AG04450 (cell line): ENCODE data around the gene ATL2. TPM values are rescaled to one million over a fixed set of nuclear protein-coding genes. Genes with fewer than 3 reads are reported as not detected.

Experiments
- CTCF ChIA-PET: fragments of 300-600, 350-600 bp; formaldehyde crosslinking; extraction: SDS; loops from one replicate; lab custom pipeline; 2022; ENCODE audit warnings: antibody characterized with exemption, inconsistent platforms; lab: Charles Lee
- POLR2A ChIA-PET: fragments of 350-600 bp; formaldehyde crosslinking; extraction: SDS; loops from one replicate; lab custom pipeline; 2021; ENCODE audit warnings: antibody characterized with exemption, inconsistent platforms; lab: Yijun Ruan, JAX
- DNase-seq: peaks from one replicate; pipeline ENCODE4 v3.0.0-alpha.2; 2011; ENCODE audit warnings: low read depth, low spot score
- H3K27ac ChIP-seq: one replicate; pipeline ENCODE4 v1.5.1; 2012; ENCODE audit warnings: low read depth, low read length, control low read depth
- H3K27me3 ChIP-seq: one replicate; pipeline ENCODE4 v1.6.0; 2012; ENCODE audit warnings: low read length; ENCODE audit not compliant: control insufficient read depth, insufficient read depth
- H3K4me3 ChIP-seq: 2 replicates; pipeline ENCODE4 v1.5.1; 2011; ENCODE audit warnings: mild to moderate bottlenecking, low read depth, low read length, control low read depth
- H3K9me3 ChIP-seq: 2 replicates; pipeline ENCODE4 v1.5.1; 2012; ENCODE audit warnings: low read length; ENCODE audit not compliant: control insufficient read depth, insufficient read depth
- polyA plus RNA-seq: library from polyadenylated mRNA; depleted of rRNA; stranded (reverse); fragments of >200 nt; gene quantifications from 2 replicates; pipeline ENCODE4 v1.2.3, GENCODE V29; 2011
- TF ChIP-seq, protein P1 (sequence below): IDR thresholded peaks from 2 replicates; pipeline ENCODE4 v1.5.1; 2011; ENCODE audit warnings: low read depth, low read length, control low read depth, inconsistent platforms

The ATL2 gene
- polyA plus RNA-seq, 1 experiment = 16.1 TPM

DNA sequence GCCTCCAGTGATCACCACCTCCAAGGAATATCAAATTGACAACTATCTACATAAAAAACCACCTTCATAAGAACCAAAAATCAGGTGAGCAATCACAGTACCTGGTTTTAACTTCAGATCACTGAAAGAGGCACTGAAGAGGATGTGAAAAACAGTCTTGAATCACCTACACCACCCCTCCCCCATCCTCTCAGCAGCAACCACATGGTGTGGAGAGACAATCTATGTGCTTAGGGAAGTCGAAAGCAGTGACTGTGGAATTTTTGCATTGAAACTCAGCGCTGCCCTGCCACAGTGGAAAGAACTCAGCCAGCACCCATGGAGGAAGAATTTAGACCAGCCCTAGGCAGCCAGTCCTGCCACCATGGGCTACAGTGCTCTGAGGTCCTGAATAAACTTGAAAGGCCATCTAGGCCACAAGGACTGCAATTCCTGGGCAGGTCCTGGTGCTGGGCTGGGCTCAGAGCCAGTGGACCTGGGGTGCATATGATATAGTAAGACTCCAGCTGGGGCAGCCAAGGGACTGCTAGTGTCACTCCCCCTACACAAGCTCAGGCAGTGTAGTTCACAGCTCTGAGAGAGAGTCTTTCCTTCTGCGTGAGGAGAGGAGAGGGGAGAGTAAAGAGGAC is 75.6 kb downstream of the ATL2 start:
- H3K27me3 ChIP-seq = no peaks in the 10 kb centered on the region

DNA sequence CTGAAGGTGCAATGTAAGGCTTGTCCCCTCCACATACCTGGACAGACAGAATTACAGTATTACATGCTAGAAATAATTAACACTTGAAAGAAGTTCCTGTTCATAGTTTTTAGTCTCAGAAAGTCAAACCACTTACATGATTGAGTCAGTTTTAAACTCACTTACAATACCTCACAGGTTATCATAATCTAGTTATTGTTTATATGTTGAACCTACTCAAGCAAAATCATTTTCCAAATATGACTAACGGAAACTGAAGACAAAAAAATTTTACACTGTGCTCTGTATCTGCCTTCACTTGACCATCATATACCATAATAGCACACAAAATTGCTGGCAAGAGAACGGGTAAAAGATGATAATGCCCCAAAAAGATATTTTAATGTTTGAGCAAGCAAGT is 78.5 kb downstream of the ATL2 start:
- TF ChIP-seq, protein P1, sequence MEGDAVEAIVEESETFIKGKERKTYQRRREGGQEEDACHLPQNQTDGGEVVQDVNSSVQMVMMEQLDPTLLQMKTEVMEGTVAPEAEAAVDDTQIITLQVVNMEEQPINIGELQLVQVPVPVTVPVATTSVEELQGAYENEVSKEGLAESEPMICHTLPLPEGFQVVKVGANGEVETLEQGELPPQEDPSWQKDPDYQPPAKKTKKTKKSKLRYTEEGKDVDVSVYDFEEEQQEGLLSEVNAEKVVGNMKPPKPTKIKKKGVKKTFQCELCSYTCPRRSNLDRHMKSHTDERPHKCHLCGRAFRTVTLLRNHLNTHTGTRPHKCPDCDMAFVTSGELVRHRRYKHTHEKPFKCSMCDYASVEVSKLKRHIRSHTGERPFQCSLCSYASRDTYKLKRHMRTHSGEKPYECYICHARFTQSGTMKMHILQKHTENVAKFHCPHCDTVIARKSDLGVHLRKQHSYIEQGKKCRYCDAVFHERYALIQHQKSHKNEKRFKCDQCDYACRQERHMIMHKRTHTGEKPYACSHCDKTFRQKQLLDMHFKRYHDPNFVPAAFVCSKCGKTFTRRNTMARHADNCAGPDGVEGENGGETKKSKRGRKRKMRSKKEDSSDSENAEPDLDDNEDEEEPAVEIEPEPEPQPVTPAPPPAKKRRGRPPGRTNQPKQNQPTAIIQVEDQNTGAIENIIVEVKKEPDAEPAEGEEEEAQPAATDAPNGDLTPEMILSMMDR = no peak
- no peak for DNase-seq
- POLR2A ChIA-PET = no interaction called here
- no peaks in the 10 kb centered on the region for H3K9me3 ChIP-seq
- H3K4me3 ChIP-seq = no peak overlapping the region
- CTCF ChIA-PET = no interaction called here
- H3K27me3 ChIP-seq = no peaks in the 10 kb centered on the region
- H3K27ac ChIP-seq = no peak overlapping the region

More for the DNA sequence above, 75.6 kb downstream of the ATL2 start:
- TF ChIP-seq, protein P1 = no peak
- DNase-seq = no peak
- H3K27ac ChIP-seq = no peak overlapping the region
- no peaks in the 10 kb centered on the region for H3K9me3 ChIP-seq
- ChIA-PET POLR2A (no interaction called here), CTCF (no interaction called here)
- H3K4me3 ChIP-seq = no peak overlapping the region

DNA sequence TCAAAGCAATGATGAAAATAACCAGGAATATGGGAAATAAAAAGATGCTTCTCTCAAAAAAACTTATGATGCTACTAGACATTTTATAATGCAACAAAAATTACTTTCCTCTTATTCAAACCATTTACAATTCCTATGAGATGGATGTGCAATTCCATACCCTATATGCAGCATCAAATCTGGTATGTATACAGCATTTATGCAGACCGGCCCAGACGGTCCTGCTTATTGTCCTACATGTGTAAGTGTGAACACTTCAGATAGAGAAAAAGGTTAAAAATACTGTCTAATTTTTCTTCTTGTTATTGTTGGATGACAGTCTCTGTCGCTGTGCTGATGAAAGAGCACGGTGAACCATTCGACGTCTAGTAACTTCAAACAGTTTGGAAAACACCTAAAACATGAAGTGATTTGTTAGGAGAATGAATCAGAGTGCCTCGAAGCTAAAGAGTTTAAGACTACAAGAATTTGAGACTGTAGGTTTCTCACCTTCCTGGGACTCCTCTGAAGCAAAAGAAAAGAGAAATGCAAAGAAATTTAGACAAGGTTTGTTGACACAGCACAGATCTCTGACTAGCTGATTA is 80.8 kb downstream of the ATL2 start:
- Histone ChIP-seq H3K9me3 (no peaks in the 10 kb centered on the region), H3K4me3 (no peak overlapping the region), H3K27ac (no peak overlapping the region), H3K27me3 (no peaks in the 10 kb centered on the region)
- ChIA-PET CTCF (interaction anchor here (1.3 kb wide), 1 partner anchor 19 kb away, joined by 5 read pairs; no protein-coding TSS in a partner anchor), POLR2A (no interaction called here)
- no peak for DNase-seq
- TF ChIP-seq, protein P1 = no peak

DNA sequence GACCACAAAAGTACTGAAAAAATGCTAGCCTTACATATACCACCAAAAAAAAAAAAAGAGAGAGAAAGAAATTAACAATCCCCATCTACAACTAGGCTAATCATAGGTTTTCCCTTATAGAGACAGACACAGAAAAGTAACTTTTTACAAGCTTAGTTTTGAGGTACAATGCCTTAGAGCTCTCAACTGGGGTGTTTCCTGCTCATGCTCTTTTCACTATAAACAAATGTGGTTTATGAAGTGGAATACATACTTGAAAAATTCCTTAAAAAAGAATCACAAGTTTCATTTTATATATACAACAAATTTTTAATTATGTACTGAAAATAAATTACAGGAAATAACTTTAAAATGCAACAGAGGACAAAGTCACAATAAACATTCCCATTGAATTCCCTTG is 82.5 kb downstream of the ATL2 start:
- Histone ChIP-seq H3K27me3 (no peaks in the 10 kb centered on the region), H3K4me3 (no peak overlapping the region), H3K27ac (no peak overlapping the region), H3K9me3 (no peaks in the 10 kb centered on the region)
- POLR2A ChIA-PET = no interaction called here
- DNase-seq = no peak
- CTCF ChIA-PET = no interaction called here
- TF ChIP-seq, protein P1 = no peak

- TF ChIP-seq, protein P1 = no peak
- no peak for DNase-seq
- CTCF ChIA-PET = interaction anchor here (0.9 to 2.0 kb wide), 3 partner anchors 16 to 311 kb away, joined by 3 to 7 read pairs (median 3); no protein-coding TSS in a partner anchor
These were observed 83.8 kb downstream of the ATL2 start for GRCh38 chr2:38293152-38293865.

More at GRCh38 chr2:38293152-38293865, 83.8 kb downstream of the ATL2 start:
- POLR2A ChIA-PET = no interaction called here
- Histone ChIP-seq H3K9me3 (no peaks in the 10 kb centered on the region), H3K27me3 (peaks cover 2% of the 10 kb centered on the region), H3K27ac (no peak overlapping the region), H3K4me3 (no peak overlapping the region)
